Measurements from ENCODE around the gene MTFR1L.
A peak's percentile ranks its signal among the peaks of the same experiment; 100 is the strongest.

Gene MTFR1L

DNA sequence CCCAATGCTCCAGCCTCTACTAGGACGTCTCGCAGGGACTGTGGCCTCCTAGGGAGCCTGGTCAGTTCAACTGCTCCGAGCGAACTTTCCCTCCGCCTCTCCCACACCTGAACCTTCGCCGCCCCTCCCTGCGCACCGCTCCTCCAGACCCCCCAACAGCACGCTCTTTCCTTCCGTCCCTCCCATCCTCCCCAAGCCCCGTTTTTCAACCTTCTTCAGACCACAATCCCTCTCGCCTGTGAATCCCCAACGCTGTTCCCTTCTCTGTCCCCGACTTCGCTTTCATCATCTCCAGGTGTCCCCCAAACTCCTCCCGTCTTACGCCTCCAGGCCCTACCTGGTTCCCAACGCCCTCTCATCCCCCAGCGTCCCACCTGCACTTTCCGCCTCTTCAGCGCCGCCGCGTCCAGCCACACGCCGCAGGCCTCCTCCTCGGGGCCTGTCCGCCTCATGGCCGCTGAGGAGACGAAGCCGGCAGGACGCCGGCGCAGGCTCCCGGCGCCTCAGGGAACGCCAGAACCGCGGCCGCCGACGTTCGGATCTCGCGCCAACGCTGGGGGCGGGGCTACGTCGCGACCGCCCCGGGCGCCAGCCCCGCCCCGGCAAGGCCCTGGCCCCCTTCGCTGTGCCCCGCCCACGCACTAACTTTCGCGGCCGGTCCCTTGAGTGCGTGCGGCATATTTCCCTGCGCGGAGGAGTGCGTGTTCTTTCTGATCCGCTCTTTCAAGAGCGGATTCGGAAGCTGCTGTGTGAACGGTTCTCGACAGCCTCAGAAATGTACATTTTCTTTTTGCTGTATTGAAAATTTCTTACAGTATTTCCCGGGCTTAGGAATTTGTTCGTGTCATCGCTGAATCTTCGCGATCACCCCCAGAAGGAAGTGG is 39.4 kb downstream of the MTFR1L start, which contains the start of gene AUNIP:
TSS of gene AUNIP (minus strand) at position 552 of the 884 bp plus-strand sequence. CDS start at position 452, 100 bp downstream.
- DNase-seq (ENCODE audit: low read depth in 1 of 2, low spot score in 1 of 2): peak; percentile 78 to 85

DNA sequence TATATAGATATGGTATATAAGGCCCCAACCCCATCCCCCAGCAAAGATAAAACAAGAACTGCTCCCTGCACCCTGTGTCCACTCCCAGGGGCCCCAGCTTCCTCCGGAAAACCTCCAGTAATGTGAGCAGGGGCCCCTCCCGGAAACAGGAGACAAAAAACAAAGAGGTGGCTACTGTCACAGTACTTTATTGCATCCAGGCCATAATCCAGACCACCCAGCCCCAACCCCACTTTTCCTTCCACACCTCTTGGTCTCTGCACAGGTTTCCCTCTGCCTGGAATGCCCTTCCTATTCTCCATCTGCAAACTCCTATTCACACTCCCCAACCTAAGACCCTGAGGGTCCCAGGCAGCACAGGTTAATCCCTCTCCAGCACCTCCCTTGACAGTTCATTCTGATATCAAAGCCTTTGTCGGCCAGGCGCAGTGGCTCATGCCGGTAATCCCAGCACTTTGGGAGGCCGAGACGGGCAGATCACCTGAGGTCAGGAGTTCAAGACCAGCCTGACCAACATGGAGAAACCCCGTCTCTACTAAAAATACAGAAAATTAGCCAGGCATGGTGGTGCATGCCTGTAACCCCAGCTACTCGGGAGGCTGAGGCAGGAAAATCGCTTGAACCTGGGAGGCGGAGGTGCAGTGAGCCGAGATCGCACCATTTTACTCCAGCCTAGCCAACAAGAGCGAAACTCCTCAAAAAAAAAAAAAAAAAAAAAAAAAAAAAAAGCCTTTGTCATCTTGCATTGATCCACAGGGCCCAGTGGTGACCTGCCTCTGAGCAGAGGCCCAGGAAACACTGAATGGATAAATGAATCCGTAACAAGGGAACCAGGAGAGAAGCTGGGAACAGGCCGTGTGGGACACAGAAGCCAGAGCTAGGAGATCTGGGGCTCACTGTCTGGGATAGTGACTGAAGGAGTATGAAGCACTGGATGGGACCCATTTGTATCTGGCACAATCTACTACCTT is 41.8 kb downstream of the MTFR1L start:
- no peak for DNase-seq (ENCODE audit: low read depth in 1 of 2, low spot score in 1 of 2)

DNA sequence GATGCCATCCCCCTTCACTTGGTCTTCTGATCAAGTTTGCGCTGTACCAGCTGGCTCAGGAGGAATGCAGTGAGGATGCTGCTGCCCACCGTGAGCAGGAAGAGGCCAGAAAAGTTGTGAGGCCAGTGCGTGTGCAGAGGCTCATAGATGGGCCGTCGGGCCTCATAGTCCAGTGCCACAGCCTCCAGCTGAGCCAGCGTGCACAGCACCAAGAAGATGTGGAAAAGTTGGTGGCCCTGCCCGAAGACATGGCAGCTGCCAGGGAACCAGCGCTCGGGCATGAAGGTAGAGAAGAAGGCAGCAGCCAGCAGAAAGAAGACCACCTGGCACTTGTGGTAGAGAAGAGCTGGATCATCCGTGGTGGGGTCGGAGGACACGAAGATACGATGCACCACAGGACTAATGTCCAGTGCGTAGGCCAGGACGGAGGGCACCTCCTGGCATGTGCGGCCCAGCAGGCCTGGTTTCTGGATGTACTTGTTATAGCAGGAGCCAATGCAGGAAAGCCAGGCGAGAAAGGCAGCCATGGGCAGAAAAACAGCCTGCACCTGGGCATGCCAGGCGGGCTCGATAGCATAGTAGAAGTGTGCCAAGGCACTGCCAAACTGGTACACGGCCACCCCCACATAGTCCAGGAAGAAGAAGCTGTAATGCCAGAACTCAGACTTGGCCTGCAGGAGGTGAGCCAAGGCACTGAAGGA is 43.2 kb downstream of the MTFR1L start:
- DNase-seq (ENCODE audit: low read depth in 1 of 2, low spot score in 1 of 2): no peak

DNA sequence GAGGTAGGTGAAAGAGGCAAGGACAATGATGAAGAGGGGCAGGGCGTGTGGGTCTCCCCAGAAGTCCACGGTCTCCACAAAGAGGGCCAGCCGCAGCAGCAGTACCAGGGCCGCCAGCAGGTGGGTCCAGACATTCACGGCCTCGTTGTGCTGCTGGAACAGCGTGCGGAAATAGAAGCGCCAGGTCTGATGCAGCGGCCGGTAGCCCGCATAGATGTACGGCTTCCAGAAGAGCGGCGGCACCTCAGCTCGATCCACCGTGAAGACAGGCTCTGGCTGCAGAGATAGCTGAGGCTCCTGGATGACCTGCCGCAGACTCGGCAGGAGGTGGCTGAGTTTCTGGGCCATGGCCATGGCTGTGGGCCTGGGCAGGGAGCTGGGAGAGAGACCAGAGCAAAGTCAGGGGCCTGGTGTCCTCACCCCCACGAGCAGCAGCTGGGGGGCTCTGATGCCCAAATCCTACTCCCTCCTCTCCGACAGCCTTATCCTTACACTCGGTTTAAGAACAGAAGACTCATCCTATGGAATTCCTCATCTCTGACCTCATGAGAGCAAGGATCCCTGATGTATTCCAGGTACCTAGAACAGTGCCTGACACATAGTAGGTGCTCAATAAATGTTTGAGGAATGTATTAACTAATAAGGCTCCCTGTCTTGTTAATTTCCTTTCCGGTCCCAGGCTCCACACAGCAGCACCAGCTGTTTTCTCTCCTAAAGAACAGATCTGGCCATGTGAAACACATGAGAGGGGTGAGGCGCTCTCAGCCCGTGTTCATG is 43.9 kb downstream of the MTFR1L start:
- DNase-seq (ENCODE audit: low read depth in 1 of 2, low spot score in 1 of 2): no peak

DNA sequence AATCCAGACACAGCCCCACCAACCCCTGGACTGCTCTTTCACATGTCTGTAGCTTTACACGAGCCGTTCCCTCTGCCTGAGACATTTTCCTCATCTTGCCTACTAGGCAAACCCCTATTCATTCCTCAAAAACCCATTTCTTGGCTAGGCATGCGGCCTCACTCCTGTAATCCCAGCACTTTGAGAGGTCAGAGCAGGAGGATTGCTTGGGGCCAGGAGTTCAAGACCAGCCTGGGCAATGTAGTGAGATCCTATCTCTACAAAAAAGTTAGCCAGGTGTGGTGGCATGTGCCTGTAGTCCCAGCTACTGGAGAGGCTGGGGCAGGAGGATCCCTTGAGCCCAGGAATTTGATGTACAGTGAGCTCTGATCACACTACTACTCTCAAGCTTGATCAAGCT is 44.7 kb downstream of the MTFR1L start:
- no peak for DNase-seq (ENCODE audit: low read depth in 1 of 2, low spot score in 1 of 2)

DNA sequence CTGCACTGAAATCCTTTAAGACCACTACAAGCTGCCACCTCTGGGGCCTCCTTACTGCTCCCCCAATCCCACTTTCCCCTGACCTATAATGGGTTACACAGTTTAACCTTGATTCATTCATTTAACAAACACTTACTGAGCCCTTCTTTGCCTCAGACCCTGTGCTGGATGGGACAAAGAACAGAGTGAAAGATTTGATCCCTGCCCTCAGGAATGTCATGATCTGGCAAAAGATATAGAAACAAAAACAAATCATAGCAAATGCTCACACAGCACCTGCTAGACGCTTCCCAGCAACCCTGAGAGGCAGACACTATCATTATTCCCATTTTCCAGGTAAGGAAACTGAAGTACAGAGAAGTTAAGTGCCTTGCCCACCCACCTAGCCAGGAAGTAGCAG is 46.5 kb downstream of the MTFR1L start:
- DNase-seq (ENCODE audit: low read depth in 1 of 2, low spot score in 1 of 2): no peak

DNA sequence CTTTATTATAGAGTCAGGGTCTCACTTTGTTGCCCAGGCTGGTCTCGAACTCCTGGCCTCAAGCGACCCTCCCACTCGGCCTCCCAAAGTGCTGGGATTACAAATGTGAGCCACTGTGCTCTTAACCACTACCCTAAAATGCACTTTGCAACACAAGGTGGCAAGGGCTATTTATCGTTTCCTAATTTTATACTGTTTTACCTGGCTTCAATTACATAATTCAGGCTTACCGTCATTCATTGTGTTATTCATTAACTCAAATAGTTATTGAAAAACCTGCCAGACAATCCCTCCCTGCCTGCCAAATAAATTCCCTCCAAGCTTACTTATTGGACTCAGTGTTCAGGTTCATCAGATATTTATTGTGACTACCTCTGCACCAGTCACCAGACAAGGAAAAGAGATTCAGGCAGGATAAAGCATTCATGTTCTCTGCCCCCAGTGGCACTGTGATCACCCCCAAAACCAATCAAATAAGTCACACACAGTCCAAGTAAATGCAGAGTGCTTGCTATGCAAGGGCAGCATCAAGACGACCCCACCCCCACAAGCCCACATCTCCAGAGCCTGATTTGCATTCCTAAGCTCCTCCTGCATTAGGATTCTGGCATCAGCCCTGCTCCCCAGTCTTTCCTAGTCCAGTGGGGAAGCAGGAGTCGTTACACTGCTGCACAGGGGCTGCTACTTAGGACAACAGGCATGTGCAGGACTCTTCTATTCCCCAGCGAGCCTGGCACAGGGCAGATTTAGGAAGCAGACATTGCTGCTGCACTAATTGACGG is 47.6 kb downstream of the MTFR1L start:
- no peak for DNase-seq (ENCODE audit: low read depth in 1 of 2, low spot score in 1 of 2)

DNA sequence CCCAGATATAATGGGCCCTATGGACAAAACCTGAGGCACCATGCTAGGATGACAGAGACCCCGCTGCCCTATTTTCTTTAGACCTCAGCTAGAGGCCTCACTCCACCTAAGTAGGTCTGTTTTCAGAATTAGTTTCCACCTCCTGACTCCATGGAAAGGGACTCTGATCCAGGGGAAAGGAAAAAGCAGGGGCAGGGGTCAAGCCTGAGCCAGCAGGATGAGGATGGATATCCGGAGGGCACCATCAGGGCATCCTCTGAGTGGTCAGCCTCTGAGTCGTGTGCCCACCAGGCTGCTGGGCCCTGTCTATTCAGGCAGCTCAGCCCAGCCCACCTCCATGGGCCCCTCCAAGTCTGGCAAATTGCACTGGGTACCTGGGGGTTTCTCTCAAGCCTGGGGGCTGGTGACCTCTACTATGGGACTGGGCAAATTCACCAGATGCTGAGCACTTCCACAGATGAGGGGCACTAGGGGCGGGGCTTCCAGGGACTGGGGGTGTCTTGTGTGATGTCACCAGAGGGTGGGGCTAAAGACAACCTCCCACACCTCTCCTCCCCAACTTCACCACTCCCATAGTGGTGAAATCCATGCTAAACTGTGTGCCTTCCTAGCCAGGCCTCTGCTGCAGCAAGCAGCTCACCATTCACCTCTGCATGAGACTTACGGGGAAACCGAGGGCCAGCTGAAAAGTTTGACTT is 50.3 kb downstream of the MTFR1L start:
- DNase-seq (ENCODE audit: low read depth in 1 of 2, low spot score in 1 of 2): no peak

DNA sequence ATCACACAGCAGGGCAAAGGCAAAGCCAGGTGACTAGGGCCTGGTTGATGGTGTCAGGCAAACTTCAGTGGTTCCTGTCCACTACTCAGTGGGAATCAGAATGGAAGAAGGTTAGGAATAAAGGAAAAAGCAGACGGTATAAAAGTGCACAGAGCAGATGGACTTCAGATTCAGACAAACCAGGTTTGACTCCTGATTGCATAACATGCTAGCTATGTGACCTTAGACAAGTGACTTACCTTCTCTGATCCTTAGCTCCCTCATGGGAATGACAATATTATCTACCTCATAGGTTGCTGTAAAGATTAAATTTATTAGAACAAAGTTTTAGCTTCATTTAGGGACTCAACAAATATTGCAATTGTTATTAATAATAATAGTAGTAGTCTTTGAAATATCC is 50.9 kb downstream of the MTFR1L start:
- no peak for DNase-seq (ENCODE audit: low read depth in 1 of 2, low spot score in 1 of 2)

DNA sequence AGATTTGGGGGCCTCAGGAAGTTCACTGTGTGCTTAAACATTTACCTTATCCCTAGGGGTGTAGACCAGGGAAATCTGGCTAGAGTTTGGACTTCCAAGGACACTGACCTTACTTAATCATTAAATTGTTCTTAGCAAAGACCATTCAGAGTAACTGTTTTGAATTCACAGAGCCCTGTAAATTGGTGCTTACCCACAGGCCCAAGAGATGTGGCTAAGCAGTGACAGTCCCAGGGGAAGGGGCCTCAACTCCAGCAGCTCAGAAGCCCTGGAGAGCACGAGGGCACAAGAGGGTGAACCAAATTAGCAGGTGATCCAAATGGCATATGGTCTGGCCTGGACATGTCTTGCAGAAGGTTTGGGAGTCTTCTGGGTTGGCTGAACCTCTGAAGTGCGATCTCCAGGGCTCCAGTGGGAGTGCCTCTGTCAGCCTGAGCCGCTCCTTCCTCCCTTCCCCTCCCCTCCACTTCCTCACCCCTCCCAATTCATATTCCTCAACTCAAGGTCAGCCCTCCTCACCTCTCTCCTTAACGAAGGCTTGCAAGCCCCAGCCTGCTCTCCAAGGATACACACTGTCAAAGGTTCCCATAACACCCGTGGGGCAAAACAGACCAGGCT is 51.4 kb downstream of the MTFR1L start:
- DNase-seq (ENCODE audit: low read depth in 1 of 2, low spot score in 1 of 2): no peak

DNA sequence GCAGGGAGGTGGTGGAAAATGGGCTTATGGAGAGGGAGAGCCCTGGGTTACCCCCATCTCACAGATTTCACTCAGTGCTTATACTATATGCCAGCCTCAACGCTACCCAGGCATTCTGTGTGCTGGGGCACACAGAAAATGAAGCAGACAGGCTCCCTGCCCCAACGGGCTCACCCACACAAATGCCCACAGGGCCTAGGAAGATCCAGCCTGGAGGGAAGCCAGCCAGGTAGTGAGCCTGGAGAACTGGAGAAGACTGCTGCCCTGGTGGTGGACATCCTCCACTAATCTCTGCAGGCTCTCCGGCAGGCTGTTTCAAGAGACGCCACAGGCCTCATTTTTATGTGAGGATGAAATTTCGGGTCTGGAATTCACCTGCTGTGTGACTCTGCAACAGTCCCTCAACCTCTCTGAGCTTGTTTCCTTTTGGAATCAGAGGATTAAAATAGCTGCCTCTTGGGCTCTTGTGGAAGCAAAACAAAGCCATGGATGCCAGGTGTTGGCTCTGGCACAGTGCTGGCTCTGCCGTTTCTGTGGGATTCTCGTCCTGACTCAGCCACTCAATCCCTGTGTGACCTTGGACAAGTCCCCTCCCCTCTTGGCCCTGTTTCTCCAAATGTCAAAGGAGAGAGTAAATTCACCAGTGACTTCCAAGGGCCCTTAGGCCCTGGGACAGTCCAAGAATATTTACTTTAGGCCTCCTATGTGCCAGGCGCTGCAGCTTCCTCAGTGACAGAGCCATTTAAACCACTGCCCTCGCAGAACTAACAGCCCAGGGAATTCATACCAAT is 52.1 kb downstream of the MTFR1L start:
- DNase-seq (ENCODE audit: low read depth in 1 of 2, low spot score in 1 of 2): no peak

DNA sequence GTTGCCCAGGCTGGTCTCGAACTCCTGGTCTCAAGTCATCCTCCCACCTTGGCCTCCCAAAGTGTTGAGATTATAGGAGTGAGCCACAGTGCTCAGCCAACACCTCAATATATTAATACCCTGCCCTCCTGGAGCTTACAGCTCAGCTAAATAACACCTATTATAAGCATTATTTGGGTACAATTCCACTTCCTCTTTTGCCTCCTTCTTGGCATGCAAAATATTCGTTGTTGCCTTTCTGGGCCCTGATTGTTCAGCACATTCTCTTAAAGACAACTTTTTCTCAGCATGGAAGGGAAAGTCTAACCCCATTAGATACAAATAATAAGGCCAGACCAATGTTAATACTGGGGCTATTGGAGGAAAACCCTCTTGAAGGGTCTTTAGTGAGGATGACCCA is 53.0 kb downstream of the MTFR1L start:
- no peak for DNase-seq (ENCODE audit: low read depth in 1 of 2, low spot score in 1 of 2)

DNA sequence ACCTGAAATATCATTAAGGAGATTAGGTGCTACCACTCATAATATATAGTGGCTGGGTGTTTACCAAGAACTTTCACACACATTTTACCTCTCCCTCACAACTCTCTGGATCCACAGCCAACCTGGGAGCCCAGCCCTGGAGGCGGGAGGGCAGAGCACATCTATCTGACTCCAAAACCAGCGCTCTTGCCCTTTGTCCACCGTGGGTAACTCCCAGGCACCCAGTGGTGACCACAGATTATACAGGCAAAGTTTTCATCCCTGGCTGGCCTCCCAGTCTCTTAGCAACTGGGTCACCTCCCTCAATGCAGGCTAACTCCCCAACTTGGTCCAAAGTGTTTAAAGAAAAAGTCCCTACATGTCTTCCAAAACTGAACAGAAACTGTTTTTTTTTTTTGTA is 53.4 kb downstream of the MTFR1L start:
- DNase-seq (ENCODE audit: low read depth in 1 of 2, low spot score in 1 of 2): no peak

DNA sequence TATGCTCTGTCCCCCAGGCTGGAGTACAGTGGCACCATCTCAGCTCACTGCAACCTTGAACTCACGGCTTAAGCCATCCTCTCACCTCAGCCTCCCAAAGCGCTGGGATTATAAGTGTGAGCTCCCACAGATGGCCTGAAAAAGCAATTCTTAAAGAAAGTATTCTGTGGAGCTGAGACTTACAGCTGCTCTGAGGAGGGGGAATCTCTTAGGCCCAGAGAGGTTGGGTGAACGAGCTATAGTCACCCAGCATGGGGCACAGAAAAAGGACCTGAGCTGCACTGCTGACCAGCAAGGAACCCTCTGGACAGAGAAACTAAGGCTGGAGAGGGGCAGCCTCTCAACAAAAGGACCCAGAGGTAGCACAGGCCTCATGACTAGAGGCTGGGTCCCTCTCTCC is 54.5 kb downstream of the MTFR1L start:
- DNase-seq (ENCODE audit: low read depth in 1 of 2, low spot score in 1 of 2): no peak

DNA sequence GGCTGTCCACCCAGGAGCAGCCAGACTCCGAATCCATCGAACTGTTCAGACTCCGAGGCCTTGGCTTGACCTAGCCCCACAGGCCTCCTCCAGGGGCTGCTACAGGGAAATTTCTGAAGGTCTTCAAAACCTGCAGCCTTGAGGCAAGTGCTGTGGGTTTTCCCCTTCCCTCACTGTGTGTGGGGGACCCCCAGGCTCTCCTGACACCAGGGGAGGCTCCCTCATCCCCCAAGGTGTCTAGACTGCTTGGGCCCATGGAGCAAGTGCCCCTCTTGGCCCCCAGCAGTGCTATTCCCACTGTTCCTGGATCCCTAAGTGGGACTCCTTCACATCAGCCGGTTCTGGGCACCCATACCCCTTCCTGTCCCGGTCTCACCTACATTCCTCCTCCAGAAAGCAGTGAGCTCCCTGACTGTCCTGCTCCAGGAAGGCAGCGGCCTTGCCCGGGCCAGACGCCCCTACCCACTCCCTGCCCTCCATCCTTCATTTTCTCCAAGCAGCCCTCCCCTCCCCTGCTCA is 54.9 kb downstream of the MTFR1L start:
- DNase-seq (ENCODE audit: low read depth in 1 of 2, low spot score in 1 of 2): no peak

DNA sequence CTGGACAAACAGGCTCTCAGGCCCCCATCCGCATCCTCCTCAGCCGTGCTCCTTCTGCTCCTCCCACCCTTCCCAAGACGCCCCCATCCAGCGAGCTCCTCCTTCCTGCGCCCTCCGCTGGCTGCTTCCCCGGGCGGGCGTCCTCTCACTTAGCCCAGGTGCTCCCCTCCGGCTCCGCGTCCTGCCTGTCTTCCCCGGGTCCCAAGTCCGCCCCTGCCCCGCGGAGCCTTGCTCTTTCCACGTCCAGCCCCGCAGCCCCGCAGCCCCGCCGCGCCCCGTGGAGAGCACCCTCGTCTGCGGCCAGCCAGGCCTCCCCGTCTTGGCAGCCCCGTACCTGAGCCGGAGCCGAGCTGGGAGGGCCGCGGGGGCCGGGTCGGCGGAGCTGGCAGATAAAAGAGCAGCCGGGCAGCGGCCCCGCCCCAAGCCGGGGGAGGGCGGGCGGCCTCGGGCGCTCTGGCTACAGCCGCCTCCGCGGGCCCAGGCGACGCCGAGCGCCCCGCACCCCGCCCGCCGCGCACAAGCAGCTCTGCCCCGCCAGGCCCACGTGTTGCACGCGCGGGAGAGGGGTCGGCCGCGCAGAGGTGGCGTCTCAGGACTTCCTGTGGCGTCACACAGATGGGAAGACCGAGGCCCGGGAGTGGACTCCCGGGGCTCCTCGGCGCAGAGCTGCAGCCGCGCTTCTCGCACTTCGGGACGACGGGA is 55.6 kb downstream of the MTFR1L start, which contains the start of gene PAQR7:
TSS of gene PAQR7 (minus strand) at position 555 of the 702 bp plus-strand sequence. CDS start 11,869 bp downstream, outside the sequence.
- peak; percentile 24 to 53 for DNase-seq (ENCODE audit: low read depth in 1 of 2, low spot score in 1 of 2)
